WERI-Rb-1 (cell line): Measurements from ENCODE around the gene NR6A1.

Source experiments
- DNase-seq: peaks from one replicate; pipeline ENCODE4 v3.0.0-alpha.2; 2020
- H3K27ac ChIP-seq: fragments of 250-450 bp; sonication (Bioruptor Pico); 2 replicates; pipeline ENCODE4 v1.5.1; 2020; ENCODE audit warnings: mild to moderate bottlenecking, moderate library complexity
- H3K27me3 ChIP-seq: fragments of 250-450 bp; sonication (Bioruptor Pico); 2 replicates; pipeline ENCODE4 v1.5.1; 2021; ENCODE audit warnings: mild to moderate bottlenecking, low read depth, moderate library complexity; ENCODE audit not compliant: insufficient read depth, severe bottlenecking
- H3K36me3 ChIP-seq: fragments of 250-450 bp; sonication (Bioruptor Pico); 2 replicates; pipeline ENCODE4 v1.5.1; 2020; ENCODE audit warnings: mild to moderate bottlenecking, moderate library complexity
- H3K4me3 ChIP-seq: 2 replicates; pipeline ENCODE4 v1.5.1; 2011; ENCODE audit warnings: low read depth, mild to moderate bottlenecking, control low read depth, low read length
- H3K9me3 ChIP-seq: fragments of 250-450 bp; sonication (Bioruptor Pico); 2 replicates; pipeline ENCODE4 v1.5.1; 2021; ENCODE audit warnings: mild to moderate bottlenecking, moderate library complexity; ENCODE audit not compliant: severe bottlenecking
- CTCF ChIP-seq: IDR thresholded peaks from 2 replicates; pipeline ENCODE4 v1.5.1; 2011; ENCODE audit warnings: low read depth, mild to moderate bottlenecking, control low read depth, inconsistent platforms, low read length

The NR6A1 gene

GRCh38 chr9:124720429-124721108, 50.5 kb downstream of the NR6A1 start:
- no peak for TF ChIP-seq CTCF
- Histone ChIP-seq H3K9me3 (no peaks in the 10 kb centered on the region), H3K27me3 (no peaks in the 10 kb centered on the region), H3K4me3 (no peak overlapping the region), H3K27ac (no peak overlapping the region), H3K36me3 (peaks cover 36% of the 10 kb centered on the region)
- DNase-seq = no peak

- H3K4me3 ChIP-seq = no peak overlapping the region
- H3K27me3 ChIP-seq = no peaks in the 10 kb centered on the region
- no peak for TF ChIP-seq CTCF
- no peaks in the 10 kb centered on the region for H3K9me3 ChIP-seq
- no peak overlapping the region for H3K27ac ChIP-seq
- peaks cover 31% of the 10 kb centered on the region for H3K36me3 ChIP-seq
- DNase-seq = no peak
Observed at GRCh38 chr9:124718928-124719327, 52.2 kb downstream of the NR6A1 start.

GRCh38 chr9:124717597-124717996, 53.5 kb downstream of the NR6A1 start:
- Histone ChIP-seq H3K27ac (no peak overlapping the region), H3K4me3 (no peak overlapping the region), H3K27me3 (no peaks in the 10 kb centered on the region), H3K36me3 (peaks cover 21% of the 10 kb centered on the region), H3K9me3 (no peaks in the 10 kb centered on the region)
- no peak for DNase-seq
- TF ChIP-seq CTCF = no peak

- DNase-seq = no peak
- Histone ChIP-seq H3K36me3 (peaks cover 17% of the 10 kb centered on the region), H3K9me3 (no peaks in the 10 kb centered on the region), H3K27ac (no peak overlapping the region), H3K4me3 (no peak overlapping the region), H3K27me3 (no peaks in the 10 kb centered on the region)
- no peak for TF ChIP-seq CTCF
Observed at GRCh38 chr9:124716808-124717207, 54.3 kb downstream of the NR6A1 start.

- no peak overlapping the region for H3K27ac ChIP-seq
- no peak for DNase-seq
- H3K4me3 ChIP-seq = no peak overlapping the region
- peaks cover 4% of the 10 kb centered on the region; the same call in 1 of the 2 replicates for H3K36me3 ChIP-seq
- H3K27me3 ChIP-seq = no peaks in the 10 kb centered on the region
- no peak for TF ChIP-seq CTCF
- H3K9me3 ChIP-seq = no peaks in the 10 kb centered on the region
Observed at GRCh38 chr9:124710766-124711165, 60.3 kb downstream of the NR6A1 start.

GRCh38 chr9:124709292-124709690, 61.8 kb downstream of the NR6A1 start:
- no peak for TF ChIP-seq CTCF

More at GRCh38 chr9:124709292-124709690, 61.8 kb downstream of the NR6A1 start:
- Histone ChIP-seq H3K4me3 (no peak overlapping the region), H3K9me3 (no peaks in the 10 kb centered on the region), H3K27me3 (no peaks in the 10 kb centered on the region), H3K27ac (no peak overlapping the region), H3K36me3 (peaks cover 6% of the 10 kb centered on the region; the same call in 1 of the 2 replicates)
- no peak for DNase-seq
